Caco-2 (cell line): ENCODE data around the gene SLC35F6. TPM values are rescaled to one million over a fixed set of nuclear protein-coding genes. Genes with fewer than 3 reads are reported as not detected.
"Not testable (repeated sequence)": the region's sequence is repeated elsewhere in the genome, so short reads cannot be mapped to it uniquely, and the experiment has no call there.

ENCODE experiments used
- BruUV-seq: library from RNA; stranded (reverse); fragments of 400-500 nt; replicated peaks from 2 replicates; lab custom pipeline; 2021; lab: Mats Ljungman, UMichigan
- CTCF ChIA-PET: fragments of 300-600 bp; sonication (Branson Sonifier 250); formaldehyde crosslinking; loops from one replicate; lab custom pipeline; 2022; ENCODE audit warnings: antibody characterized with exemption; lab: Charles Lee
- POLR2A ChIA-PET: fragments of 300-600 bp; sonication (Branson Sonifier 250); formaldehyde crosslinking; loops from one replicate; lab custom pipeline; 2022; ENCODE audit warnings: antibody characterized with exemption; lab: Charles Lee
- DNase-seq, 2 experiments: peaks; one replicate each; pipeline versions ENCODE4 v3.0.0 to v3.0.0-alpha.2; 2020 to 2022
- H3K27me3 ChIP-seq: replicated peaks from 2 replicates; pipeline ENCODE4 v1.6.0; 2011; ENCODE audit warnings: low read length; ENCODE audit not compliant: control insufficient read depth, insufficient read depth
- H3K36me3 ChIP-seq: 2 replicates; pipeline ENCODE4 v1.5.1; 2011; ENCODE audit warnings: low read length; ENCODE audit not compliant: control insufficient read depth, insufficient read depth
- H3K4me1 ChIP-seq: fragments of 250-450 bp; sonication (Bioruptor Pico); 2 replicates; pipeline ENCODE4 v1.5.1; 2020; ENCODE audit warnings: mild to moderate bottlenecking
- H3K4me3 ChIP-seq: 2 replicates; pipeline ENCODE4 v1.5.1; 2011; ENCODE audit warnings: low read depth, mild to moderate bottlenecking, control low read depth, low read length
- H3K9me3 ChIP-seq: fragments of 250-450 bp; sonication (Bioruptor Pico); 2 replicates; pipeline ENCODE4 v1.5.1; 2020; ENCODE audit warnings: mild to moderate bottlenecking, moderate library complexity
- H3K27ac Mint-ChIP-seq: one replicate; pipeline ENCODE4 v1.8.0; 2022; ENCODE audit warnings: mixed read lengths; ENCODE audit not compliant: unreplicated experiment
- H3K27me3 Mint-ChIP-seq: one replicate; pipeline ENCODE4 v1.8.0; 2022; ENCODE audit warnings: mixed read lengths; ENCODE audit not compliant: insufficient read depth, unreplicated experiment
- H3K36me3 Mint-ChIP-seq: one replicate; pipeline ENCODE4 v1.8.0; 2022; ENCODE audit warnings: mild to moderate bottlenecking, mixed read lengths; ENCODE audit not compliant: insufficient read depth, unreplicated experiment
- H3K4me1 Mint-ChIP-seq: one replicate; pipeline ENCODE4 v1.8.0; 2022; ENCODE audit warnings: low read depth, mixed read lengths; ENCODE audit not compliant: unreplicated experiment
- H3K4me3 Mint-ChIP-seq: one replicate; pipeline ENCODE4 v1.8.0; 2022; ENCODE audit warnings: mild to moderate bottlenecking, moderate library complexity, mixed read lengths; ENCODE audit not compliant: unreplicated experiment
- H3K9me3 Mint-ChIP-seq: one replicate; pipeline ENCODE4 v1.8.0; 2022; ENCODE audit warnings: mixed read lengths; ENCODE audit not compliant: unreplicated experiment
- intact Hi-C: fragments of 100-400 bp; cut with micrococcal nuclease; formaldehyde crosslinking; loops from one replicate; pipeline ENCODE4 v1.10.0; 2022; ENCODE audit not compliant: unreplicated experiment
- total RNA-seq: library from RNA; stranded (reverse); gene quantifications from 2 replicates; pipeline ENCODE4 v1.2.3, GENCODE V29; 2022
- TF ChIP-seq, protein P1 (sequence below), 2 experiments: fragments of 200-600 bp in 1 of 2; IDR thresholded peaks; 1 replicate in 1 of 2; 2 replicates in 1 of 2; pipeline versions ENCODE4 v1.5.1 to v1.8.0; 2011 to 2022; ENCODE audit warnings: antibody characterized with exemption in 1 of 2, control low read depth in 1 of 2, inconsistent platforms in 1 of 2, low read depth in 1 of 2, low read length in 1 of 2, mild to moderate bottlenecking in 1 of 2, moderate library complexity in 1 of 2; ENCODE audit not compliant: insufficient read depth in 1 of 2, severe bottlenecking in 1 of 2, unreplicated experiment in 1 of 2

SLC35F6 gene
- total RNA-seq, 1 experiment from 2014 or later, result 45.7 TPM

GRCh38 chr2:26746934-26747333, 17.1 kb upstream of the SLC35F6 start:
- no TSS peak for BruUV-seq
- H3K4me1 ChIP-seq, result peaks cover 24% of the 10 kb centered on the region
- H3K36me3 ChIP-seq, result no peaks in the 10 kb centered on the region
- ChIA-PET POLR2A (no interaction called here), CTCF (interaction anchor here (1.4 to 4.2 kb wide), 2 partner anchors 16 to 141 kb away, joined by 3 to 35 read pairs; no protein-coding TSS in a partner anchor)
- intact Hi-C loops, result loop anchor here (1.0 to 5.0 kb wide), 2 partner anchors 60 to 226 kb away; no protein-coding TSS in a partner anchor
- no peak overlapping the region for H3K4me3 ChIP-seq
- Mint-ChIP-seq H3K36me3 (no peaks in the 10 kb centered on the region), H3K4me3 (no peak overlapping the region), H3K27ac (no peak overlapping the region), H3K27me3 (no peaks in the 10 kb centered on the region), H3K4me1 (peaks cover 19% of the 10 kb centered on the region), H3K9me3 (peaks cover 9% of the 10 kb centered on the region)
- TF ChIP-seq, protein P1, sequence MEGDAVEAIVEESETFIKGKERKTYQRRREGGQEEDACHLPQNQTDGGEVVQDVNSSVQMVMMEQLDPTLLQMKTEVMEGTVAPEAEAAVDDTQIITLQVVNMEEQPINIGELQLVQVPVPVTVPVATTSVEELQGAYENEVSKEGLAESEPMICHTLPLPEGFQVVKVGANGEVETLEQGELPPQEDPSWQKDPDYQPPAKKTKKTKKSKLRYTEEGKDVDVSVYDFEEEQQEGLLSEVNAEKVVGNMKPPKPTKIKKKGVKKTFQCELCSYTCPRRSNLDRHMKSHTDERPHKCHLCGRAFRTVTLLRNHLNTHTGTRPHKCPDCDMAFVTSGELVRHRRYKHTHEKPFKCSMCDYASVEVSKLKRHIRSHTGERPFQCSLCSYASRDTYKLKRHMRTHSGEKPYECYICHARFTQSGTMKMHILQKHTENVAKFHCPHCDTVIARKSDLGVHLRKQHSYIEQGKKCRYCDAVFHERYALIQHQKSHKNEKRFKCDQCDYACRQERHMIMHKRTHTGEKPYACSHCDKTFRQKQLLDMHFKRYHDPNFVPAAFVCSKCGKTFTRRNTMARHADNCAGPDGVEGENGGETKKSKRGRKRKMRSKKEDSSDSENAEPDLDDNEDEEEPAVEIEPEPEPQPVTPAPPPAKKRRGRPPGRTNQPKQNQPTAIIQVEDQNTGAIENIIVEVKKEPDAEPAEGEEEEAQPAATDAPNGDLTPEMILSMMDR (IDR thresholded peaks at IDR 0.05; ENCODE audit: insufficient read depth in 1 of 2, low read depth in 1 of 2, low read length in 1 of 2, severe bottlenecking in 1 of 2, unreplicated experiment in 1 of 2), result no peak
- peaks cover 7% of the 10 kb centered on the region; the same call in 1 of the 2 replicates for H3K9me3 ChIP-seq
- DNase-seq, result no peak
- H3K27me3 ChIP-seq, result no peaks in the 10 kb centered on the region

DNA sequence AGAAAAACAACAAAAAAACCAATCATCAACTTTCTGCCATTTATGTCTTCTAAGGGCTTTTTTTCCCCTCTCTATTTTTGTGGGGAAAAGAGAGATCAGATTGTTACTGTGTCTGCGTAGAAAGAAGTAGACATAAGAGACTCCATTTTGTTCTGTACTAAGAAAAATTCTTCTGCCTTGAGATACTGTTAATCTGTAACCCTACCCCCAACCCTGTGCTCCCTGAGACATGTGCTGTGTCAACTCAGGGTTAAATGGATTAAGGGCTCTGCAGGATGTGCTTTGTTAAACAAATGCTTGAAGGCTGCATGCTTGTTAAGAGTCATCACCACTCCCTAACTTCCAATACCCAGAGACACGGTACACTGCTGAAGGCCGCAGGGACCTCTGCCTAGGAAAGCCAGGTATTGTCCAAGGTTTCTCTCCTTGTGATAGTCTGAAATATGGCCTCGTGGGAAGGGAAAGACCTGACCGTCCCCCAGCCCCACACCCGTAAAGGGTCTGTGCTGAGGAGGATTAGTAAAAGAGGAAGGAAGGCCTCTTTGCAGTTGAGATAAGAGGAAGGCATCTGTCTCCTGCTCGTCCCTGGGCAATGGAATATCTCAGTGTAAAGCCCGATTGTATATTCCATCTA, 14.2 kb upstream of the SLC35F6 start:
- H3K36me3 Mint-ChIP-seq, H3K9me3 Mint-ChIP-seq, H3K27me3 Mint-ChIP-seq, POLR2A ChIA-PET, H3K36me3 ChIP-seq, H3K4me3 ChIP-seq, BruUV-seq, H3K27me3 ChIP-seq: not testable (repeated sequence)
- Mint-ChIP-seq H3K4me3 (peak overlapping the region; percentile 64), H3K4me1 (peaks cover 19% of the 10 kb centered on the region), H3K27ac (peak overlapping the region; percentile 97)
- H3K4me1 ChIP-seq, result peaks cover 24% of the 10 kb centered on the region
- CTCF ChIA-PET, result interaction anchor here (0.7 kb wide), 1 partner anchor 301 kb away, joined by 3 read pairs; the partner anchor contains the start of gene AGBL5
- H3K9me3 ChIP-seq, result peaks cover 11% of the 10 kb centered on the region
- peak; percentile 73 to 79 for DNase-seq
- intact Hi-C loops, result loop anchor here (1.0 to 5.0 kb wide), 2 partner anchors 8 to 63 kb away; no protein-coding TSS in a partner anchor

- Mint-ChIP-seq H3K4me1 (peaks cover 19% of the 10 kb centered on the region), H3K27ac (peak overlapping the region; percentile 97), H3K4me3 (peak overlapping the region; percentile 64)
- POLR2A ChIA-PET, H3K4me3 ChIP-seq, H3K36me3 Mint-ChIP-seq, H3K27me3 Mint-ChIP-seq, DNase-seq, CTCF ChIA-PET, H3K27me3 ChIP-seq, H3K36me3 ChIP-seq, H3K9me3 Mint-ChIP-seq: not testable (repeated sequence)
- TSS peak; percentile 87 for BruUV-seq
- Histone ChIP-seq H3K9me3 (peaks cover 11% of the 10 kb centered on the region), H3K4me1 (peaks cover 28% of the 10 kb centered on the region)
- intact Hi-C loops, result loop anchor here (1.0 kb wide), 1 partner anchor 8 kb away; no protein-coding TSS in a partner anchor
Measured at GRCh38 chr2:26750467-26750866, 13.6 kb upstream of the SLC35F6 start.

DNA sequence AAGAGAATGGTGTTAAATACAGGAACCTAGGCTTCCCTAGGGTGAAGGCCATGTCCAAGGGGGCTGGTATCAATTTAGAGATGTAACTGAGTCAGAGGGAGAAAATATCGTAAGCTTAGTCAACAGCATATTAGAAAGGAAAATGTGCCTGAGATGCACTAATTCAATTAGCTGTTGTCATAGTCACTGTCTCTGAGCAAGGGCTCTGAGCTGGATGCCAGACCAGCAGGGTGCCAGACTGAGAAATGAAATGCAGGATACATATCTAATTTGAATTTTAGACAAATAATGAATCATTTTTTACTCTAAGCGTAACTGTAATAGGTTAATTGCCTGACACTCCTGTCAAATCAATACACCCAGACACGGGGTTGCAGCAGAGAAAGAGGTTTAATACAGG, 11.4 kb upstream of the SLC35F6 start:
- POLR2A ChIA-PET, result no interaction called here
- intact Hi-C loops, result no loop called here
- TF ChIP-seq, protein P1 (IDR thresholded peaks at IDR 0.05; ENCODE audit: insufficient read depth in 1 of 2, low read depth in 1 of 2, low read length in 1 of 2, severe bottlenecking in 1 of 2, unreplicated experiment in 1 of 2), result no peak
- no TSS peak for BruUV-seq
- H3K4me1 Mint-ChIP-seq, result peaks cover 19% of the 10 kb centered on the region
- H3K9me3 Mint-ChIP-seq, result peaks cover 9% of the 10 kb centered on the region
- Histone ChIP-seq H3K27me3 (no peaks in the 10 kb centered on the region), H3K4me3 (no peak overlapping the region), H3K4me1 (peaks cover 45% of the 10 kb centered on the region), H3K9me3 (peaks cover 11% of the 10 kb centered on the region), H3K36me3 (no peaks in the 10 kb centered on the region)
- no peak overlapping the region for H3K4me3 Mint-ChIP-seq
- H3K27me3 Mint-ChIP-seq, result no peaks in the 10 kb centered on the region
- DNase-seq, result no peak
- H3K36me3 Mint-ChIP-seq, result no peaks in the 10 kb centered on the region
- no peak overlapping the region for H3K27ac Mint-ChIP-seq
- CTCF ChIA-PET, result interaction anchor here (1.0 kb wide), 1 partner anchor 146 kb away, joined by 3 read pairs; no protein-coding TSS in a partner anchor
